GM18511 (cell line): ENCODE data around the gene TTC21A.

Source experiments
- ATAC-seq: cut with Tn5 transposase; IDR thresholded peaks from one replicate; pipeline ENCODE4 v1.9.1; 2021; ENCODE audit warnings: mild to moderate bottlenecking, moderate library complexity; ENCODE audit not compliant: unreplicated experiment

The TTC21A gene

DNA sequence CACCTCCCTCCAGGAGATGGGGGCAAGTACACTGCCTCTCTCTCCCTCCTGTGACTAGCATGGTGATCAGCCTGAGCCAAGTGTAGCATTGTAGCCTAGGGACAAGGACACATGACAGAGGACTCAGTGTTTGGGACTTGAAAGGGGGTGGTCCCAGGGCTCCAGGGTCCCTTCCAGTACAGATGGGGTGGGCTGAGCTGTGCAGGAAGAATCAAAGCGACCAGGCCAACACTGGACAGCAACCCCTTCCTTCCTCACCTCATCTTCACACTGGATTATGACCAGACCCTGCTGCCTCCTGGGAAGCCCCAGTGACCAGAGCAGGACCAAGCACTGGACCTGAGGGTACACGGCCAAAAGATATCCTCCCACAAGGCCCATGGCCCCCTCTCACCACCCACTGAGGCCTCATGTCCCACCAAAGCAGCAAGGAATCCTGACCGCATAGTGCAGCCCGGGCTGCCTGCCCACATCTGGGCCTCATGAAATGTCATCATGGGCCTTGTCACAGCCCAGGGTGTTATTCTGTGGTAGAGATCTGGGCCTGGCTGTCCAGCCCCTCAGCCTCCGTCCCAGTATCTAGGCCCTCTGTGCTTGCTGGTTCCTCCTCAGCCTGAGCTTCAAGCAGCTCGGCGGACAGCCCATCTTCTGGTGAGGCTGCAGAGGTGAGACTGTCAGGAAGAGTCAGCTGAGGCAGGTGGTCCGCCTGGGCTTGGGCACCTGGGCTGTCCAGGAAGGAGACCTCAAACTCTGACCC lies 9.6 kb upstream of the TTC21A start:
- no peak for ATAC-seq

DNA sequence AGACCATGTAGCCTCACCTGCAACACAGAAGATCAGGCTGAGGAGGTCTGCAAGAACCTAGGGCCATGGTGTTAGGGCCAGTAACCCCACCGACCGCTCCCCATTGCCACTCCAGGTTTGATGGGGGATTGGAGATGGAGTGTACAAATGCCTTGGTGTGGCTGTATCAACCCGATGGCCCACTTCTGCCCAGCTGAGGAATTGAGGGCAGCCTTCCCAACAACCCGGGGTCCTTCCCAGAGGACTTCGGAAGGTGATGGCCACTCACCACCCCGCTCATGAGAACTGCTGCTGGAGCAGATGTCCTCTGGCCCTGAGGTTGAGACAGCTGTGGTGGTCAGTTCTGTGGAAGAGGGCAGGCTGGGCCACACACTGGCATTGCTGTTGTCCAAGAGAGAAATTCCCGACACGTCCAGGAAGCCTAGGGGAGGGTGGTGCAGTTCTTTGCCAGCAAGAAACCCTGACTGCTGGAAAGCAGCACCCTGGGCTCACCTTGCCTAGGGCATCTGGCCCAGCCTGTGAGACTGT lies 8.9 kb upstream of the TTC21A start:
- no peak for ATAC-seq

DNA sequence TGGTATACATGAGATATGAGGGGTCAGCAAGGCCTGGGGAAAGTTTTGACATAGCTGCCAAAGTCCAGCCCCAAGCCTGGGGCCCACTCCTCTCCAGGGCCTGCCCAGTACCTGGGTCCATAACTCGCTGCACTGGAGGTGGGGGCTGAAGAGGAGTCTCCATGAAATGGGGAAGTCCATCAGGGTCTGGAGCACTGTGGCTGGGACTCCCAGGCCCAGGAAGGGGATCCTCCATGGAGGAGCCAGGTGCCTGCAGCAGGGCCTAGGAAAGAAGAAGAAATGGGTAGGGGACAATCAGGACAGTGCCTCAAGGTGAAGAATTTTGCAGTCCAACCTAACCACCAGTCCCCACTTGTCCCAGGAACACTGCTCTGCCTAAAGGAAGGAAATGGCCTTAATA lies 8.2 kb upstream of the TTC21A start:
- ATAC-seq, result no peak

DNA sequence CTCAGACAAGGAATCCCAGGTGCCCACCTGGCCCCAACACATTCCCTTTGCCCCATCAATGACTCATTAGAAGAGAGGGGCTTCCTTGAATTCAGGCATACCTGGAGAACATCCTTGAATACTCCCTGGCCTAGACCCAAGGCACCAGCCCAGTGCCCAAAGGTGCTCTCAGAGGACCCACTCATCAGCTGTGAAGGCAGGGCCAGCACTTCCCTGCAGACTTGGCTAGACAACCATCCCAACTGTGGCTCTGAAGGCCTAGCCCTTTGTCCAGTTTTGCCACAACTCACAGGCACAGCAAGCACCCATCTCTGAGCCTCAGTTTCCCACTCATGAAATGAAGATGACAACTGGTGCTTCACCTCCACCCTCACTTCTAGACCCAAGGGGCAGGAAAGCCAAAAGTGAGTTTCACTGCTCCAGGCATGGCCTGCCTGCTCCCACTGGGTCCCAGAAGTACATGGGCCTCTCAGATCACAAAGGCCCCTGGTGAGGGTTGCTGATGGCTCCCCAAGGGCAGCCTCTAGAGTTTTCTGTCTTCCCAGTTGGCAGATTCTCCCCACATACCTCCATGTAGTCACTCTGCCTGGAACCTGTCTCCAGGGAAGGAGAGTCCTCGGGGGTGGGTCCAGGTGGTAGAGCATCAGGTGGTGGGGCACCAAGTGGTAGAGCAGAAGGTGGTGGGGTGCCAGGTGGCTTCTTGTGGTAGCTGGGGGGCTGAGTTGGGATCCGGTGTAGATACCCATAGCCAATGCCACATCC lies 7.6 kb upstream of the TTC21A start:
- ATAC-seq, result no peak

DNA sequence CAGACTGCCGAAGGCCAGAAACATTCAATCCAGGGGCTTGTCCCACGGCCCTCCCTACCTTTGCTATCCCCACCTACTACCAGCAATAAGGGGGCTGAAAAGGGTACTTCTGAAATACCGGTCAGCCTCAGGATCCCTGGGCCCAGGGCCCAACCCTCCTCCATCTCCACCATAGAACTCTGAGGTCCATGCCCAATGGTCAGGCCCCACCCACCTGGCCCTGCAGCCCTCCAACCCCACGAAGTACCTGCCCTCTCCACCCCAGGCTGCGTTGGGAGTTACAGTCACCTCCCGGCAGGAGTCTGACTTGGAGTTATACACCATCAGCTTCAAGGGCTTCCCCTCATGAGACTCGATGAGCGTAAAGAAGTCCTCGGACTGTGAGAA lies 7.0 kb upstream of the TTC21A start:
- no peak for ATAC-seq

DNA sequence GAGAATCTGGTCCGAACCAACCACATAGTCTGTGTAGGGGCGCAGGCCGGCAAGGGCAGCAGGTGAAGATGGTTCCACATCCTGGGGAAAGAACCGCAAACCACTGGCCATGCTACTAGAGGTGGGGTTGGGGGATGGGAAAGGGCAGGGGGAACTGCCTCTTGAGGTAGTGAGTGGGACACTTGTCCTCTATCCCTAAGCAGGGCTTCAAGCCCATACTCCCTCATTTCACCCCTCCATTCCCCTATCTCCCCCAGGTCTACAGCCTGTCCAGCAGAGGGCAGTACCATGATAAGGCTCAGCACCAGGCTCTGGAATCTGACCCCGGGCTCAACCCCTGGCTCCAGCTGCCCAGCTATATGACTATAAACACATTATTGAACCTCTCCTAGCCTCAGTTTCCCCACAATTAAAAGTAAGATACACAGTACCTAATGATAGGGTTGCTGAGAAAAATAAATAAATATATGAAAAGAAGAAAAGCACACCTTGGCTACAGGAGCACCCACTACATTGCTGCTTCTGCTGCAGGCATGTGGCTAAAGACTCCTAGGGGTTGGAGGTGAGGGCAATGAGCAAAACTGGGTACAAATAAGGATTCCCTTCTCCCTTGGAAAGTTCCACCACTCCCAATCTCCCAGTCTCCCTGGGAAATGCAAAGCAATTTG lies 6.3 kb upstream of the TTC21A start:
- peak; percentile 79 for ATAC-seq

DNA sequence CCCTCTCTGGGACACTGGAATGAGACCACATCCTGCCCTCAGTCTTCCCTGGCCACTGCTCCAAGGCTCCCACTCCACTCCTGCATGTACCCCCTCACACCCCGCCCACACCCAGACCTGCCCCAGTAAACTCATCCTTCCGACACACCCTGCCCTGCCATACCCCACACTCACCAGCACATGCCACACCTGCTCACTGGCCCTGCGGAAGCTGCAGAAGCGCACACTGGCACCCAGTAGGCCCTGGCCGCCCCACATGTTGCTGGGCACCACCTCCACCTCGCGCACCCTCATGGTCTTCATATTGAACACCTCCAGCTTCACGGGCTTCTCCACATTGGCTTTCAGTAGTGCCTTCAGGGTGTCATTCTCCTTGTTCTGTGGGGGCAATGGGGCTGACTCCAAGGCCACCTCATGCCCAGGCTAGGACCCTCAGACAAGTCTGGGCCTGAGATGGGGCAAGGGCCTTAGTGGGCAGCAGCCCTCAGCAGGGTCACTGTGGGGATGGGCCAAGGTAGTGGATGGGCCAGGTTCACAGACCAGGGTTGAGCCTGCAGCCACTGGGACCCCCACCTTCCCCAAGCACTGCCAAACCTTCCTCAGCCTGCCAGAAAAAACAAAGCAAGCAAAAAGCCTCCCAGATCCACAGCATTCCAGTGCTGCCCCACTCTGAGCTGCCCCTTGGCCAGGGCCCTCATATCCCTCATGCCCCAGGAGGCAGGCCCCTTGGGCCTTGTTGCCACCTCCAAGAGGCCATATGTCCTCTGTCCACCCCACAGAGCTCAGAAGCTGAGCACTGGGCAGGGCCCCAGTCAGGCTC lies 4.8 kb upstream of the TTC21A start:
- no peak for ATAC-seq

DNA sequence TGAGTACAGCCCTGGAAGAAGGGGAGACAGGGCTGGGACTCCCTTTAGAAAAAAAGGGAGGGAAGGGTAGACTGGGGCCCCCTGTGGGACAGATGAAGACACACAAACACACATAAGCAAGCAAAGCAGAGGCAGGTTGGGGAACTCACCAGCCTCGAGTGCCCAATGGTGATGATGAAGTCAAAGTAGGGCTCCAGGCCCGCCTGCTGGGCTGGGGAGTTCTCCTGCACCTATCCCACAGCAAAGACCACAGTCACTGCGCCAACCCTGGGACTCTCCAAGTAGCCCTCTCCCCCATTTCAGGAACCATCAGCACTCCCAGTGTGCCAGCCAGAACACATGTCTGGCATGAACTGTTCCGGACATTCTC lies 4.2 kb upstream of the TTC21A start:
- ATAC-seq, result no peak

DNA sequence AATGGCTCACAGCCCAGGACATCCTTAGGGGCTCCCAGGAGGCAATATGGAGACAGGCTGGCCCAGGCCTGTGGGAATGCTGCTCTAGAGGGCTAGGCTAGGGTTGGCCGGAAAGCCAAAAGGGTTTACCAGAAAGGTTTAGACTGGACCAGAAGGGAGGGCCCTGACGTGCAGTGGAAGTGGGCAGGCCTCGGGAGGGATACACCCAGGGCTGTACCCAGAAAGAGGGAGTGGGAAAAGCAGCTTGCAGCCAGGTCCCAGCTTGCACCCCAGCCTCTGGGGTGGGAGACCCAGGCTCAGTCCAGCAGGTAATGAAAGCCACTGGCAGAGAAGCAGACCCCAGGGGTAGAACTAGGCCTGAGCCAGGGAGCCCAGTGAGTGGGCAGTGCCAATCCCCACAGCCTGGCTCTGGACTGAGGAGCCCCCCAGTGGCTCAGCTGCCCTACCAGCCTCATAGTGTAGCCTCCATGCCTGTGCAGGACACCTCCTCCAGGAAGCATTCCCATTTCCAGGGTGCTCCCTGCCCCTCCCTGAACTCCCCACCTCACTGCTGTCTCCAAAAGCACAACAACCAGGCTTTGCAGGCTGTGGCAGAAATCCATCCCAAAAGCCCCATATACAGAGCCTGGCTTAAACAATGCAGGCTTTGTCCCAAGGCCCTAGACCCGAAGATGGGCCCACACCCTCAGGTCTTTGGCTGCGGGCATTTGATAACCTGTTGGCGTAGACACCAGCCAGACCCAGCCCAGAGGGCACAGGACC lies 3.5 kb upstream of the TTC21A start:
- ATAC-seq, result no peak

DNA sequence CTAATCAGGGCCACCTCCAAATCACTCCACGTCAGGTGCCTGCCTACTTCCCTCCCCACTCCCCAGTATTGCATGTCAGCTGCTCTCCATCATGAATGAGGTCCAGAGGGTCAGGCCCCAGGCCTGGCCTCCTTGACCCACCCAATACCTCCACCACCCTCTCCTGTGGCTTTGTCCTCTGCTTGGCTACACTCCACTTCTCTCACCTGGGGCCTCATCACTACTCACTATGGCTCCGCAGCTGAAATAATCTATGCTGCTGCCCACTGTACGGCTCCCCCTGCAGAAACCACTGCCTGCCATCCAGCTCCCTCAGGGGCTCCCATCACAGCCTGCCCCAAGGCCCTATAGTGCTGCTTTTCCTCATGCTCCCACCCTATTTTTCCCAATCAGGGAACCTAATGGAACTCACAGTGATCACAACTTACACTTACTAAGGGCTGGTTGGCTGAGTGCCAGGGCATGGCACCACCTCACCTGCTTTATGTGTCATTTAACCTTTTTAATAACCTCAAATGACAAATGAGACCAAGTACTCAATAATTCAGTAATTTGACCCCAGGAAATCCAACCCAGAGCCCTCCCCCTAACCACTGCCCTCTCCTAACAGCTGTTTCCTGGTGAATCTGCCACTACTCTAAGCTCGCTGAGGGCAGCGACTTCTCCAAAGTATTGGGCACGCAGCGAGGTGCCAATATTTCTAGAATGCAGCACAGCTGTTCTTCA lies 2.4 kb upstream of the TTC21A start:
- no peak for ATAC-seq

DNA sequence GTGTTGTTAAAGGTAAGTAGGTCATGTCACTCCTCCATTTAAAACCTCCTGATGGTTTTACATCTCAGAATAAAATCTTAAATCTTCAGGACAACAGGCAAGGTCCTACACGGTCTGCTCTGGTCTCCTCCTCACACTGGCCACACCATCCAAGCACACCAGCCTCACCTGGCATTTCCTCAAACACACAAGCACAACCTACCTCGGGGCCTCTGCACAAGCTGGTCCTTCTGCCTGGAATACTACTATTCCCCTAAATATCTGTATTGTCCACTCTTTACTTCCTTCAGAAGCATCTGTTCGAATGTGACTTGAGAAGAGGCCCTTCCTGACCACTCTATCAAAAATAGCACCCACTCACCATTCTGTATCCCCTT lies 1.8 kb upstream of the TTC21A start:
- ATAC-seq, result no peak

DNA sequence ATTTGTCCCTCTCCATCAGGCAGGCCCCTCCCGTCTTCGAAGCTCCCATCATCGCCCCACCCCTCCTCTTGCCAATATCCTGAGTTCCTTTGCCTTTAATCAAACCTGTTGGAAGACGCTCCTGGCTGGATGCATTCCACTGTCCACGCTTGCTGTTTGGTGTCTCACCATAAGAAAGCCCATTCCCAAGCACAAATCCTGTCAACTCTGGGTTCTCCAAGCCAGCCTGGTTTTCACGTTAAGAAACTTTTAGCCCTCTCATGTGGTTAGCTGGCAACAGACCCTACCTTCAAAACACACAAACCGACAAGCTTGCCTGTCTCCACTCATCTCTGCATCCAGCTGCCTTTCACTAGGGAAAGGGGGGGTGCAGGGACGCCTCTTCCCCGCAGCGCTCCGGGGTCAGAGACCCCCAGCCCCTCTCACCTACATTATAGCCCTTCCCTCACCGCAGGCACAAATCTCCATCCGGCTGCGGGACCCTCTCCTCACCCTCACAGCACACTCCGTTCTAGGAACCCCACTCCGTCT lies 1.1 kb upstream of the TTC21A start:
- no peak for ATAC-seq

DNA sequence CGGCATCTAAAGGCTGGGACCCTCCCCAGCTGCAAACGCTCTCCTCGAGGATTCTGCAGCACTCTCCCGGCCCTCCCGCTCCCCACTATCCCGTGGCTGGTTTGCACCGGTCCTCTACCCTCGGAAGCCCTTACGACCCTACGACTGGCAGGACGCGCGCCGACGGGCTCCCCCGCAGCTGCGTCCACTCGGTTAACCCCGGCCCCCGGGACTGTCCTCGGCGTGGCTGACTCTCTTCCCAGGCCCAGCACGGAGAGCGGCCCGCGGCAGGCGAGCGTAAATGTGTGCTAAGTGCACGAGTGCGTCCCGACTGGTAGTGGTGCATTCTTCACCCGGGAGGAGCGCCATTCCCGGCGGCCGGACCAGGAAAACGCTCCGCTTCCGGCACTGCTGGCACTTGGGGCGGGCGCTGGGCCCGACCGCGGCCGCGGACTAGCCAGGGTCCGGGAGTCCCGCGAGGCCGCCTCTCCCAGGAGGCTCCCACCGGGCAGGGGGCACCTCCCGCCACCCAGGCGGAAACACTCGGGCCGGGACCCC lies 561 bp upstream of the TTC21A start:
- peak; percentile 4 for ATAC-seq

DNA sequence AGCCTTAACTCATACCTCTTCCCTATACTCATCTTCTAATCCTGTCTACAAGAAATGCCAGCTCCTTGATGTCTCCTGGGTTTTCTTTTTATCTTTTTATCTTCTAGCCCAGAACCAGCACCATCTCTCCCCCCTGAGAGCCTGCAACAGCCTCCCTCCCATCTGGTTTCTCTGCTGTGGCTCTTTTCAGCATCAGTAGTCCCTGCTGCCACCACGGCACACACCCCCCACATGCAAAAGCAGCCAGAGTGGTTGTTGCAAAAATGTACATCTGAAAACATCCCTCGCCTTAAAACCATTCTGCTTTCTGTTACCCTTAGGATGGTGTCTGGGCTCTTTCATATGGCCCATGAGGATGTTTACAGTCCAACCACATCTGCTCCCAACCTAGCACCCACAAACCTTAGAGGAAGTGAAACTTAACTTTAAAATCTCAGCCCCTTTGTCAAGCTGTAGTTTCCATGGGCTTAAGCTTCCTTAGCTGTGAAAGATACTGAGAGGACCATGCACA lies 775 bp downstream of the TTC21A start:
- ATAC-seq, result peak; percentile 85

DNA sequence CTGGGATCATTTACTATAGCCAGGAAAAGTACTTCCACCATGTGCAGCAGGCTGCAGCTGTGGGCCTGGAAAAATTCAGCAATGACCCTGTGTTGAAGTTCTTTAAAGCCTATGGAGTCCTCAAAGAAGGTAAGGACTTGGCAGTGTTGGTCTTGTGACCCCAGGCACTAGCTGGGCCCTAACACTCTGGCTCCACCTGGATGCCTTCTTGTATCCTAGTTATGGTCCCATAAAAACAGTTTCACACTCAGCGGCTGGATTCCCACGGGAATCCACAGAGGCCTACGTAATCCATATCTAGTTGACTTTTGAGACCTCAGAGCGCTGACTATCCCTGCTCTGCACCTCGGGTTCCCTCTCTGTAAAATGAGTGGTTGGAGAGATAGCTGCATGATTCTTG lies 1.6 kb downstream of the TTC21A start:
- ATAC-seq, result no peak

DNA sequence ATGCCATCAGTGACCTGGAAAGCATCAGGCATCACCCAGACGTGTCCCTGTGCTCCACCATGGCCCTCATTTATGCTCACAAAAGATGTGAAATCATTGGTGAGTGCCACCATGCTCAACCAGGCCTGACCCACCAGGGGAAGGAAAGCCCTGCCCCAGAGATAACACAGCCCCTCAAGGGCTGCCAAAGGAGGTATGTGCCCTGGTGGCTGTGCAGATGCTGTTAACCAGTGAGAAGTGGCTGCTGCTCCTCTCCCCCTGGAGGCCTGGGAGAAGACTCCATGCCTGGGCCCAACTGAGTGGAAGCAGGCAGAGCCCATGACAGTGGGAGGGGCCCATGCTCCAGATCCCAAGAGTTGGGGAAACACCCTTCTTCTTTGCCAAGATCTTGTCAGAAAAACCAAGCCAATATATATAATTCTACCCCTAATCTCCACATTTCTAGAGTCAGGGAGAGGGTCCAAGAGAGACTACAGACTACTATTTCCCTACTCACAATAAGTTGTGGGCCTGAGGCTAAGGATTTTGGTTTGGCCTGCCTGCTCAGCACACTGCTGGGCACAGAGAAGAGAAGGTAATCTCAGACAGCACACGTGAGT lies 2.7 kb downstream of the TTC21A start:
- ATAC-seq, result no peak

DNA sequence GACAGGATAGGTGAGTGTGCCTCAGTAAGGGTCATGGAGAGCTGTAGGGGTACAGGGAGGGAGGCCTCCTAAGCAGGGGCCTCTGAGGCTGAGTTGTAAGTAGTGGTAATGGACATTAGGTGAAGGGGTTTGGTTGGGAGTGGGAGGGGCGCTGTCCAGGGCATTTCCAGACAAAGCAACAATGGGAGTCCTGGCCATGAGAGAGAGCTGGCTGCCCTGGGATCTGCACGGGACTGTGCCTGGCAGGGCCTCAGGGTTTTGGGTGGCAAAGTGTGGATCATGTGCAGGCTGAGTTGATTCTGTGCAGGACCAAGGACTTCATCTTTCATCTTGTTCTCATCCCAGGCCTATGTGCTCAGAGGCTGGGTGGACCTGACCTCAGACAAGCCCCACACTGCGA lies 4.6 kb downstream of the TTC21A start:
- ATAC-seq, result no peak

DNA sequence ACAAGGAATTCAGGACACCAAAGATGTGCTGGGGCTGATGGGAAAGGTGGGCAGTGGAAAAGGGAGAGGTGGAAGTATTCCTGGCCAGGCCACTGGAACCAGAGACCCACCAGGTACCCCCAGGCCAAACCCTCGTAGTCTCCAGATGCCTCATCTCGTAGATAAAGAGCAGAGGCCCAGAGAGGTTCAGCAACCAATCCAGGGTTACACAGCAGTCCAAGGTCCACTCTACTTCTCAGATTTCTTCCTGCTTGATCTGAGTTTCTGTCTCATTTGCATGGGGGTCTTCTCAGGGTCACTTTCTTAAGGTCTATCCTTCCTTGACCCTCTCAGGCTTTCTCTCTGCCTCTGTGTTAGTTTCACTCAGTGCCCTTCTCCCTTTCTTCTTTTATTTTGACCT lies 5.1 kb downstream of the TTC21A start:
- ATAC-seq, result no peak

DNA sequence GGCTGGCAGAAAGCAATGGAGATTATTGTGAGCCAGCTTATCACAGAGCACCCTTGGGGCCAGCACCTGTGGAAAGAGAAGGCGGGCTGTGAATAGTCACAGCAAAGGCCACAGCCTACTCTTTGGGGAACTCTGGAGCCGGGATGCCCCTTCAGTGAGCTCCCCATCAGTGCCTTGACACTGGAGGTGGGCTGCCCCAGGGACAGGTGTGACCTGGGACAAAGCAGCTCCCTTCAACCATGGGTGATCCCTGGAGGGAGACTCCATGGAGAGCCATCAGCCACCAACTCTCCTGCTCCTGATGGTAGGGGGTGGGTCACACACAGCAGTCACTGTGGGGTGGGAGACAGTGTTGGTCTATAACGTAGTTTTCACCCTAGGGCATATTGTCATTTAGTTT lies 5.8 kb downstream of the TTC21A start:
- no peak for ATAC-seq
